SK-N-MC (cell line): ENCODE measurements around the gene GPC6.

ENCODE experiments used
- DNase-seq: peaks from one replicate; pipeline ENCODE4 v3.0.0-alpha.2; 2011; ENCODE audit warnings: low read depth, low spot score
- H3K27ac ChIP-seq: fragments of 200-600 bp; sonication (generic); 2 replicates; pipeline ENCODE4 v1.5.1; 2016; ENCODE audit warnings: mixed run types
- H3K36me3 ChIP-seq: fragments of 200-600 bp; sonication (generic); 2 replicates; pipeline ENCODE4 v1.6.1; 2017; ENCODE audit warnings: antibody characterized with exemption, low read length, mixed read lengths; ENCODE audit not compliant: insufficient read depth
- H3K4me3 ChIP-seq: fragments of 200-600 bp; sonication (generic); 2 replicates; pipeline ENCODE4 v1.5.1; 2016
- H3K9ac ChIP-seq: fragments of 200-600 bp; sonication (generic); 2 replicates; pipeline ENCODE4 v1.8.0; 2017; ENCODE audit warnings: mixed run types, mixed read lengths; ENCODE audit not compliant: insufficient read length
- H3K9me3 ChIP-seq: fragments of 200-600 bp; sonication (generic); 2 replicates; pipeline ENCODE4 v1.6.1; 2017; ENCODE audit warnings: low read depth, mild to moderate bottlenecking, antibody characterized with exemption, low read length, moderate library complexity, mixed read lengths
- EZH2 ChIP-seq: fragments of 200-600 bp; sonication (generic); IDR thresholded peaks from one replicate; pipeline ENCODE4 v1.6.1; 2017; ENCODE audit warnings: antibody characterized with exemption
- FOXP2 ChIP-seq: optimal IDR thresholded peaks from 2 replicates; pipeline ENCODE3; 2011; ENCODE audit warnings: mild to moderate bottlenecking, moderate library complexity; ENCODE audit not compliant: insufficient read depth; ENCODE audit errors: extremely low read length, control extremely low read depth
- POLR2AphosphoS5 ChIP-seq: IDR thresholded peaks from 2 replicates; pipeline ENCODE4 v1.6.1; 2012; ENCODE audit warnings: mild to moderate bottlenecking, low read depth, low read length, borderline replicate concordance

The GPC6 gene

DNA sequence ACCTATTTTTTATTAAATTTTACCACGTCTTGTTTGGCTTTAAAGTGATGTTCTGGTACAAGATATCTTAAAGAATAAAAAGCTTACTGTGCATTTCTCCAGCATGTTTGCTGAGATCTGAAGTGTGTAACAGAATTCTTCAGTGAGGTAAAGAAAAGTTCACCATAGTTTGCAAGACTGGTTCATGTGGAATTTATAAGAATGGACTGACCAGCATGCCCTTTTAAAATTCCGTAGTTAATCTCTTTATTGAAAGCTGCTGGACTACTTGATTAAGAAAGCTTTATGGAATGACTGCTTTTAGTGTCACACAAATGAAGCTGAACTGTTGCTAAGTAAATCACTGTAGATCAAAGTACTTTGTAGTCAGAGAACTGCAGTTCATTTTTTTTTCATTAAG is 119.2 kb downstream of the GPC6 start:
- Histone ChIP-seq H3K27ac (no peak overlapping the region), H3K9ac (no peak overlapping the region), H3K36me3 (no peaks in the 10 kb centered on the region), H3K9me3 (no peaks in the 10 kb centered on the region; the same call in 1 of the 2 replicates), H3K4me3 (no peak overlapping the region)
- no peak for DNase-seq
- TF ChIP-seq EZH2 (no peak), POLR2AphosphoS5 (no peak), FOXP2 (no peak)

DNA sequence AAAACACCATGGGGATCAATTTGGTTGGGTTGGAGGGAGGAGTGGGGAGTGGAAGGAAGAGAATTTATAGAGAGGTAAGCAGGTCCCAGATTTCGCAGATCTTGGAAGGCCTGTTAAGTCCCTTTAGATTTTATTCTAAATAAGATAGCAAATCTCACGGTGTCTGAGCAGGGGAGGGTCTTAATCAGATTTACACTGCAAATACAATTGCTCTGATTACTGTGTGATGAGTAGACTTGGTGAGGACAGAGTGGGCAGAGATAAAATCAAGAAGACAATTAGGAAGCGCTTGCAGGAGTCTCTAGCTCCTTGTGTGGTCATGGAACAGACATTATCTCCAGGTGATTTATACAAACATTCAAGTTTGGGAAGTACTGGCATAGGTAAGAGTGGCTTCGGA is 126.0 kb downstream of the GPC6 start:
- H3K36me3 ChIP-seq: no peaks in the 10 kb centered on the region
- H3K9me3 ChIP-seq: no peaks in the 10 kb centered on the region; the same call in 1 of the 2 replicates
- no peak overlapping the region for H3K9ac ChIP-seq
- TF ChIP-seq FOXP2: no peak
- DNase-seq: no peak
- no peak overlapping the region for H3K4me3 ChIP-seq
- H3K27ac ChIP-seq: no peak overlapping the region

DNA sequence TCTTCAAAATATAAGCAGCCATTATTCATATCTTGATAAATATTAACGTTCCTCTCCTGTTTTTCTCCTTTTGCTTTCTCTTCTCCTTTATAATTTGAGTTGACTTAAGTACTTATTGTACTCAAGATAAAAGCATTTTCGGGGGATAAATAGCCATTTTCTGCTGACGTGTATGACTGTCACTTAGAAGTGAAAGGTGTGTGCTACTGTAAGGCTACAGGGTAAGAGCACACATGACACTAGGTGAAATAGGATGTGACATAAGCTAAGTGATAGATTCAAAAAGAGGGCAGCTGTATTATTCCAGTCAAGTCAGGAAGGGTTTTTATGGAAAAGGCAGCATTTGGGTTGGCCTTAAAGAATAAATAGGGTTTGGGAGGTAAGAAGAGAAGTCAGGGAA is 128.5 kb downstream of the GPC6 start:
- Histone ChIP-seq H3K36me3 (no peaks in the 10 kb centered on the region), H3K27ac (no peak overlapping the region), H3K9me3 (no peaks in the 10 kb centered on the region), H3K4me3 (no peak overlapping the region), H3K9ac (no peak overlapping the region)
- DNase-seq: no peak
- TF ChIP-seq POLR2AphosphoS5 (no peak), FOXP2 (no peak), EZH2 (no peak)

DNA sequence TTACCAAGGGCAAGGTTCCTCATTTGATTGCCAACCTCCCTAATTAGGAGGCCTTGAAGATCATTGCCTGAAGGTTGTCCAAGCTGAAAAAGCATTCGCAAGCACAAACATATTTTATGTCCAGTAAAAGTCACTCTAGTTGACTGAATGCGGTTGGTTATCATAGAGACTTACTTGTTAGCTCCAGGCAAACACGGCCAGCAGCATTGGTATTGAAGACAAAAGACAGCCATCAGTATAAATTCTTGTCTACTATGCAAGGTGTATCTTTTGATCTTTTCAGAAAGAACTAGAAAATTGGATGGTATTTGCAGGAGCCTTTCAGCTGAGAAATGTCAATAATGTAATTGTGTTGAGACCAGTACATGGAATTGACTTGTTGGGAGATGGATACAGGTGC is 129.9 kb downstream of the GPC6 start:
- H3K27ac ChIP-seq: no peak overlapping the region
- no peaks in the 10 kb centered on the region for H3K36me3 ChIP-seq
- H3K4me3 ChIP-seq: no peak overlapping the region
- no peak overlapping the region for H3K9ac ChIP-seq
- TF ChIP-seq FOXP2 (no peak), EZH2 (no peak), POLR2AphosphoS5 (no peak)
- no peaks in the 10 kb centered on the region for H3K9me3 ChIP-seq
- no peak for DNase-seq

DNA sequence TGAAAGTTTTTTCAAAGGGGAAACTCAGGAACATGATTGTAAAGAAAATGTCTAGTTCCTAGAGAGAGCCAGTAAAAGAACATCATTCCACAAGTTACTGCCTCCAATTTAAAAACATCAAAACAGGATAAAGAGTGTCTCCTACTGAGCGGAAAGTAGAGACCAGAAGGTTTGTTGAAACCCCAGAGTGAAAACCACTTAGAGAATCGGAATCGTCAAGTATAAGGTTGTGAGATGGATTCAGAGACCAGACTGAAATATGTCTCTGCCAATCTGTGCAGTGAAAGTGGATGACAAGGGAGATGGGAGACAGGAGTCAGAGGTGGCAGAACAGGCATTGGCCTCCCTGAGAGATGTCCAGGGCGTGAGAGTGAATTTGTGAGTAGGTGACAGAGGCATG is 133.4 kb downstream of the GPC6 start:
- TF ChIP-seq POLR2AphosphoS5 (no peak), FOXP2 (no peak), EZH2 (no peak)
- no peak overlapping the region for H3K4me3 ChIP-seq
- DNase-seq: no peak
- H3K9me3 ChIP-seq: no peaks in the 10 kb centered on the region
- no peak overlapping the region for H3K27ac ChIP-seq
- H3K9ac ChIP-seq: no peak overlapping the region
- H3K36me3 ChIP-seq: no peaks in the 10 kb centered on the region

DNA sequence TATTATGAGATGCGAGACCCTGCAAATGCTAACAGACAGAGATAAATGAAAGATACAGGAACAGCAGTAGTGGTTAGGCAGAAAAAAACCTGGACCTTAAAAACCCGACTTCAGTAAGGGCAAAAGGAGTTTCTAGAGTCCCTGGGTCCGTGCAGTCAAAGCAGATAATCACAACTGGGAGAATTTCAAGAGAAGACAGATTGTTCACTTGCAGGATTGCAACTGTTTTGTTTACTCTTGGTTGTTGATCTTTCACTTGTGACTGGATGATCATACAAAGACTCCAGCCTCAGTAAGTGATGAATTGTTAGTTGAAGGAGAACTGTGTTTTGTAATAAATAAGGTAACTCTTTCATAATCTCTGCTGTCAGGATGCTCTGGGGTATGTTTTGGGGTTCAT is 135.1 kb downstream of the GPC6 start:
- Histone ChIP-seq H3K36me3 (no peaks in the 10 kb centered on the region), H3K4me3 (no peak overlapping the region), H3K9me3 (no peaks in the 10 kb centered on the region), H3K9ac (no peak overlapping the region), H3K27ac (no peak overlapping the region)
- TF ChIP-seq POLR2AphosphoS5 (no peak), EZH2 (no peak), FOXP2 (no peak)
- DNase-seq: no peak

DNA sequence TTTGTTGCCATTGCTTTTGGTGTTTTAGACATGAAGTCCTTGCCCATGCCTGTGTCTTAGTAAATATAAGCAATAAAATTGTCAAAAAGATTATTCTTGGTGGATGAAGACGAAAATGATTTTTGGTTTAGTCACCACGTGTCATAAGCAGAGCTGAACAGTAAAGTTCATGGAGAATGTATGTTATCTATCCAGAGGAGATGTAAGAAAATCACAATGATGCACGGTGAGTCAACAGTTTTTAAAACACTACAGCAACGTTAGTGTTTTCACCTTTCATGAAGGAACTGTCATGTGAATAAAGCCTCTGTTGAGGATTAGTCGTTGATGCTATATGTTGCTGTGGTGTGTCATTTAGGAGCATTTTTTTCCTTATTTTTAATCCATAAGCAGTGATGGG is 137.6 kb downstream of the GPC6 start:
- Histone ChIP-seq H3K4me3 (no peak overlapping the region), H3K9ac (no peak overlapping the region), H3K27ac (no peak overlapping the region), H3K9me3 (no peaks in the 10 kb centered on the region), H3K36me3 (no peaks in the 10 kb centered on the region)
- TF ChIP-seq POLR2AphosphoS5: no peak
- no peak for DNase-seq

DNA sequence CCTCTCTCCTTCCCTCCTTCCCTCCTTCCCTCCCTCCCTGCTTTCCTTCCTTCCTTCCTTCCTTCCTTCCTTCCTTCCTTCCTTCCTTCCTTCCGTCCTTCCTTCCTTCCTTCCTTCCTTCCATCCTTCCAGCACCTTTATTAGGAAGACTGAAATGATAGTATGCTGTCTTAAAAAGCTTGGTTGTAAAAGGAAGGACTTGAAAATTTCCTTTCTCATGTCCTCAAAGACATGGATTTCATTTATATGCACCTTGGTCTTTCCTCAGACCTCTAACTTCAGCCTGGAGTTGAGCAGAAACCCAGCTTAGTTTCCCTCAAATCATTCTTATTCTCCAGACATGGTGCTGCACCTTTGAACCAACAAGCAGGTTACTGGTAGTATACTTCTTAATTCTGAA is 141.7 kb downstream of the GPC6 start:
- Histone ChIP-seq H3K9me3 (no peaks in the 10 kb centered on the region), H3K4me3 (peak overlapping the region; percentile 31; the same call in 1 of the 2 replicates), H3K36me3 (no peaks in the 10 kb centered on the region), H3K9ac (no peak overlapping the region), H3K27ac (peak overlapping the region; percentile 78)
- TF ChIP-seq EZH2: no peak
- TF ChIP-seq POLR2AphosphoS5: no peak
- TF ChIP-seq FOXP2: no peak
- DNase-seq: peak; percentile 77

DNA sequence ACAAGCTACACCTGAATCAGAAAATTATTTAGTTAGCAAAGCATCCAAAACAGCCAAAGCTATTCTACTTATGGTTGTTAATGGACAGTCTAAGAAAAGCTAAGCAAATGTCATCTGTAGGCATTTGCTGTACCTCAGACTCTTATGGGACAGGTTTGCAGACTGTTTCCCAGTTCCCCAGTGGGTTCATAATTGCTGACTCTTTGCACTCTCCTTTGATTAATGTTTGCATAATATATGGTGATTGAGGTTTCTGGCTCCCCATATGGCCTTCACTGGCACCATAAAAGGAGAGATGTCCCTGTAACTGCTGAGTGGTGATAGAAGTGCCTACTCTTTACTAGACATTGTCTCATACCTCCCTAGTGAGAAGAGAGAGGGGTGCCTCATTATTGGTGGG is 142.1 kb downstream of the GPC6 start:
- Histone ChIP-seq H3K9me3 (no peaks in the 10 kb centered on the region), H3K9ac (no peak overlapping the region), H3K4me3 (peak overlapping the region; percentile 31; the same call in 1 of the 2 replicates), H3K36me3 (no peaks in the 10 kb centered on the region), H3K27ac (peak overlapping the region; percentile 78)
- DNase-seq: peak; percentile 56
- TF ChIP-seq EZH2: no peak
- TF ChIP-seq FOXP2: no peak
- no peak for TF ChIP-seq POLR2AphosphoS5
